ENCODE measurements around the gene SAC3D1.

SAC3D1 gene

DNA sequence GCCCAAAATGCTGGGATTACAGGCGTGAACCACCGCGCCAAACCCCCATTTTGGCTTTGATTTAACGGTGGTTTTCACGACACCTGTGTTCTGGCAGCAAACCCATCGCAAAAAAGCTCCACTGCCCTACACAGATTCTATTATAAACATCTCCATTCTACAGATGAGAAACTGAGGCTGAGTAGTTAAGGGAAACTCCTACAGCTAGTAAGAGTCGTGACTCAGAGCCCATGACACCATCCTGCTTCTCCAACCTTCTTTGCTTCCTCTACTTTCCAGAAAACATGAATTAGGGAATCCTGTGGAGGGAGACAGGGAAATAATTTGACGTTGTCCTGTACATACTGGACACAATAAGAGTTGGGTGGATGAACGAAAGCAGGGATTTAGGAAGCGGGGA, 14.2 kb upstream of the SAC3D1 start:
- DNase-seq, result no peak

DNA sequence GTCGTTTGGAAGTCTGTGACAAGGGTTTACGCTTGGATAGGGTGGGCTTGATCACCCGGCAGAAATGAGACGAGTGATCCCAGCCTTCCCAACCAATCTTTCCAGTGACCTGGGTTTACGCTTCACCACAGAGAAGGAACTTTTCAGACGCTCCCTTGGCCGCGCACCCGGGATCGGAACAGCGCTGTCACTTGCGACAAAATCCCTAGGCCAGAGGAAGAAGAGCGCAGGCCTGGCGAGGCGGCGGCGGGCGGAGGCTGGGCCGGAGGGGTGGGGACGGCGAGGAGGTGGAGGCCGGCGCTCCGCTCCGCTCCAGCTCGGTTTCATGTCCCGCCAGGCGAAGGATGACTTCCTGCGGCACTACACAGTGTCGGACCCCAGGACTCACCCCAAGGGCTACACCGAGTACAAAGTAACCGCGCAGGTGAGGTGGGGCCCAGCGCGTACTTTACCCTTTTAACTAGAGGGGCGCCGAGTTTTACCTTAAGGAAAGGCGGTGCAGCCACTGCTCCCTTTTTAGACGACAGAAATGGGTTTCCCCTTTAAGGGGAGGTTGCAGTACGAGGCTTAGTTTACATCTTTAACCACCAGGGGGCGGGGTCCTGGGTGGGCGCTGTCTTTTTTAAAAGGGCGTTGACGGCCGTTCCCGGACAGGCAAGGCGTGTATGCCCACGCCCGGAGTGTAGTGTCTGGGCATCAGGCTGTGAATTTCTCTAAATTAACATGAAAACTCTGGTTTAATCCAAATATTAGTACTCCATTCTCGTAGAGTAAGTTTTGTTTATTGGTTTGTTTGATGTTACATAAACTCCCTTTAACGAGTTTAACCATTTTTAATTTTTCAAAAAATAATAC, 13.6 kb upstream of the SAC3D1 start, which contains the start of gene SNX15:
Gene SNX15, plus strand, starts transcription at position 227 of the 855 bp plus-strand sequence. Its CDS starts 99 bp downstream, at position 326.
- DNase-seq, result peak; percentile 89

DNA sequence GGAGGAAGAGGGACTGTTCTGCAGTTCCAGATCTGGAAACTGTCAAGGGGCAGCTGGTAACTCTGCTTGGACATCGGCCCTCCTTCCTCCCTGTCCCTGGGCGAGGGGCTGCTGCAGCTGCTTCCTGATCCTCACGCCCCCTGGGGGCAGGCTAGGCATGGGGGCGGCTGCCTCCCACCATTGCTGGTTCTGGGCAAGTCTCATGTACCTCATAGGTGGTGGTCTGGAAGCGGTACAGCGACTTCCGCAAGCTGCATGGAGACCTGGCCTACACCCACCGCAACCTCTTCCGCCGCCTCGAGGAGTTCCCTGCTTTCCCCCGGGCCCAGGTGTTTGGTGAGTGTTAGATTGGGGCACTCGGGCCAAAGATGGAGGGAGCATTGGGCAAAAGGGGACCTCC, 8.8 kb upstream of the SAC3D1 start:
- no peak for DNase-seq

DNA sequence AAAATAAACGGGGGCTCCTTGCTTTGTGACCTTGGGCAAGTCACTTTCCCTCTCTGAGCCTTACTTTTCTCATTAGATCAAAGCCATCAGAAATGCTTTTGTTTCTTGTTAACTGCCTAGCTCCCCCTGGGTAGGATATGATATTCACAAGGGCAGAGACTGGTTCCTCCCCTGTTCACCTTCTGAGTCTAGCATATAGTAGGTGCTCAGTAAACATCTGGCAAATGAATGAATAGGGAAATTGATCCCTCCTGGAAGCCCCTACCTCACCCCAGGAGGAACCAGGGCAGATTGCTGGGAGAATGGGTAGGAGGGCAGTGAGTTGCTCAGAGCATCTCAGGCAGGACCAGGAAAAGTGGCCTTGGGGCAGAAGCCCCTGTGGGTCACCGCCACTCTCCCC, 6.6 kb upstream of the SAC3D1 start:
- no peak for DNase-seq

DNA sequence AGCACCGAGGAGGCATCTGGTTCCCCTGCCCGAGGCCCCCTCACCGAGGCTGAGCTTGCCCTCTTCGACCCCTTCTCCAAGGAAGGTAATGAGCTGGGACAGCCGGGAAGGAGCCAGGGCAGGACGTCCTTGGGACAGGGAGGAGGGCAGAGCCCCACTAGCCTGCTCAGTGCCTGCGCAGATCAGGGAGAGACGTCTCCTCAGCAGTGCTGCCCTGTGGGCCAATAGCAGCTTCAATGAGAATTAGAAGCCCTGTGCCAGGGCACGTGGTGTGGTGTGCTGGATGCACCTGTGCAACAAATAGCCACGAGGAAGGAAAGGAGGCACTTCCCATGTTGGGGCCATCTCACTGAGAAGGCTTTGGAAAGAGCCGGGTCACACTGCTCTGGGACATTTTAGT, 5.4 kb upstream of the SAC3D1 start:
- DNase-seq, result no peak

DNA sequence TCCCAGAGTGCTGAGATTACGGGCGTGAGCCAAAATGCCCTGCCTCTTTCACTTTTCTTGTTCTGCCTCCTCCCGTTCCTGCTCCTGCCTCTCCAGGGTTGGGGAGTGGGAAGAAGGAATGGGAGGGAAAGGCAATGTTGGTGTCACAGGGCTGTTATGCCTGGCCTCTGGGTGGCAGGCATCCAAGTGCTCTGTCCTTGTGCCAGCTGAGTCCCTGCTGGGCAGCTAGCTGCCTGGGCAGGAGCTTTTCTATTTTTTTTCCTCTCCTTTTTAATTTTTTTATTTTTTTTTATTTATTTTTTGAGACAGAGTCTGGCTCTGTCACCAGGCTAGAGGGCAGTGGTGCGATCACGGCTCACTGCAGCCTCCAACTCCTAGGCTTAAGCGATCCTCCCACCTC, 4.1 kb upstream of the SAC3D1 start:
- no peak for DNase-seq

DNA sequence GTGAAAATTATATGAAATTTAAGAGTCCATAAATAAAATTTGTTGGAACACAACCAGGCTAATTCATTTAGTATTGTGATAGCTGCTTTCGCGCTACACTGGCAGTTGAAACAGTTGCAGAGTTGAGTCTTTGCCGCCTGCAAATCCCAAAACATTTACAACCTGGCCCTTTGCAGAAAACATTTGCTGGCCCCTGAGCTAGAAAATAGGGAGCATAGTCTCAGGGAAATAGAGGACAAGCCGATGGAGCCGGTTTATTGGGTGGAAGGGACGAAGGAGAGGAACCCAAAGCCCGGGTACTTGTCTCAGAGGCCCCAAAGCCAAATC, 527 bp upstream of the SAC3D1 start:
- no peak for DNase-seq

DNA sequence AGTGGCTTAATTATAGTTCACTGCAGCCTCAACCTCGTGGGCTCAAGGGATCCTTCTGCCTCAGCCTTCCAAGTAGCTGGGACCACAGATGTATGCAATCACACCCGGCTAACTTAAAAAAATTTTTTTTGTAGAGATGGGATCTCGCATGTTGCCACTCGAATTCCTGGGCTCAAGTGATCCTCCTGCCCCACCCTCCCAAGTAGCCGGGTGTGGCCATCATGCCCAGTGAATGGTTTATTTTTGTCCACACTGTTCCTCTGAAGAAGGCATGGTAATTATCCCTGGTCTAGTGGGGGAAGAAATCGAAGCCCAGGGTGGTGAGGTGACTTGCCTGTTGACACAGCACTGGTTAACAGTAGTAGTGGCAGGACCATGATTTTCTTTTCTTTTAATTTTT, 1.9 kb downstream of the SAC3D1 start:
- no peak for DNase-seq

DNA sequence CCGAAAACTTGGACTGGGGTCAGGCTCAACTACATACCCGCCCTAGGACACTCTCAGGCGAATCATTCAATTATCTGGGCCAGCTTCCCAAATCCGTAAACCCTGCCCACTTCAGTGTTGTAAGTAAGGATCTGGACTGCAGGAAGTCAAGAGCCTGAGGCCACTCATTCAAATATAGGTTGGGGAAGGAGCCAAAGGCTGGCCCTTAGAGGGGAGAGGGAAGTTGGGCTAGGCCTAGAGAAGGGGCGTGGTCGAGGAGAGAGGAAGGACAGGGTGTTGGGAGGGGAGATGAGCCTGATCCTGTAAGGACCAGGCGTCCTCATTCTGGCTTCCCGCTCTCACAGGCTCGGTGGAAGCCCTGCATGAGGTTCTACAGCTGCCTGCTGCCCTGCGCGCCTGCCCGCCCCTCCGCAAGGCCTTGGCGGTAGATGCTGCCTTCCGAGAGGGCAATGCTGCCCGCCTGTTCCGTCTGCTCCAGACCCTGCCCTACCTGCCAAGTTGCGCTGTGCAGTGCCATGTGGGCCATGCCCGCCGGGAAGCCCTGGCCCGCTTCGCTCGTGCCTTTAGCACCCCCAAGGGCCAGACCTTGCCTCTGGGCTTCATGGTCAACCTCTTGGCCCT, 3.0 kb downstream of the SAC3D1 start:
- no peak for DNase-seq

DNA sequence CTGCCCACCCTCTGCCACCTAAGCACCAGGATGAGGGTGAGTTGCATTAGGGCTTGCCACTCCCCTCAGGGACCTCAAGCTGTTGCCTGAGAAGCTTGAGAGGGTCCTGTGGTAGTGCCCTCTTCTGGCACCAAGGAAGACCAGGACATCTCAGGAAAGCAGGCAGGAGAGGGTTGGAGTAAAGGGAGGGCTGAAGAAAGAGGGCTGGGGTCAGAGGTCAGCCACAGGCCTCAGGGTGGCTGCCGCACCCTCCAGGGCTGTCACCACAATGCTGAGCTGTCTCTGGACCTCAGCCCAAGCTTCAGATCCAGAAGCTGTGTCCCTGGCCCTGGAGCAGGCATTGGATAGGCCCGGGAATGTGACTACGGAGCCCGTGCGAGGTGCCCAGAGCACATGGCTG, 4.1 kb downstream of the SAC3D1 start:
- DNase-seq, result no peak

DNA sequence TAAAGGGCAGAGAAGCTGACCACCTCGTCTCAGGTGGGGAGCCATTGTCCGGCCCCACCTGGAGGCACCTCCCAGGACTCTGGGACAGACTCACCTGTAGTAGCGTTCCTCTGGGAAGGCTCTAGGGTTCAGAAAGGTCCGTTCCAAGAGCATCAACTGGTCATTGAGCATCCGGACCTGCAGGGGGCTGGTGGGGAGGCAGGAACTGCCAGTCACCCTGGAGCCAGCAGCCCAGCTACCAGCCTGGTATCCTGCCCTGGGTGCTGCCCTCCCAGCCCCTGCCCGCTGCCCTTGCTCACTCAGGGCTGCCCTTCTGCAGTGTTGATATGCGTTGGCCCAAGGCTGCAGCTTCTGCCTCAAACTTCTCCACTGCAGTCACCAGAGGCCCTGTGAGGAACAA, 4.7 kb downstream of the SAC3D1 start:
- DNase-seq, result no peak

DNA sequence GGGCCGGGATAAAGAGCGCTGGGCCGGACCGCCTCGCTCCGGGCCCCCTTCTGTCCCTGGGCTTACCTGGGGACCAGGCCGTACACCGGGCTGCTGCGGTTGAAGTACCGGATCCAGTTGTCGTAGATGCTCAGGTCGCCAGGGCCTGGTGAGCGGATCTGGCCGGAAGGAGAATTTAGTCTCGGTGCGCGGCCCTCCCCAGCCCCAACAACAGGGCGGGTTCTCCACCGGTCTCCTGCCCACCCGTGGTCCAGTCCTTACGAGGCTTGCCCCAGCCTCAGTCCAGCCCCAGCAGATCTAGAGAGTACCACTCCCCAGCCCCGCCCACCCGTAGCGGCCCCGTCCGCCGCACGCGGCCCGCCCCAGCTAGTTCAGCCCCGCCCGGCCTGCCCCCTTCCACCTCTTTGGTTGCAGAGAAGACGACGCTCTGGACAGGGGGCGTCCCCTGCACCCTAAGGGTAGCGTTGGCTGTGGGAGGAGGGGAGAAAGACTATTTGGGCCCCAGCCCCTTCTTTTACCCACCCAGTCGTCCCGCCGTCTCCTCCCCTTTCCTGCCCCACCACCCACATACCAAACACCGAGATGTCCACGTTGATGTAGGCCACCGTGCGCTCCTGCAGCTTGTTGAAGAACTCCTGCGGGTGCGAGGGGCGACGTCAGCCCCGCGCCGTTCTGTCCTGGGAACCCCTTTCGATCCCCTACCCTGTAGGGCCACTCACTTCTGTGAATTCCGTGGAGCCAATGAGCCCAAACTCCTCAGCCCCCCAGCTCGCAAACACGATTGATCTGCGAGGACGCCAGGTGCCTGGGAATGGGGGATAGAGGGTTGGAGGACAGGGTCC, 6.8 kb downstream of the SAC3D1 start:
- DNase-seq, result no peak

DNA sequence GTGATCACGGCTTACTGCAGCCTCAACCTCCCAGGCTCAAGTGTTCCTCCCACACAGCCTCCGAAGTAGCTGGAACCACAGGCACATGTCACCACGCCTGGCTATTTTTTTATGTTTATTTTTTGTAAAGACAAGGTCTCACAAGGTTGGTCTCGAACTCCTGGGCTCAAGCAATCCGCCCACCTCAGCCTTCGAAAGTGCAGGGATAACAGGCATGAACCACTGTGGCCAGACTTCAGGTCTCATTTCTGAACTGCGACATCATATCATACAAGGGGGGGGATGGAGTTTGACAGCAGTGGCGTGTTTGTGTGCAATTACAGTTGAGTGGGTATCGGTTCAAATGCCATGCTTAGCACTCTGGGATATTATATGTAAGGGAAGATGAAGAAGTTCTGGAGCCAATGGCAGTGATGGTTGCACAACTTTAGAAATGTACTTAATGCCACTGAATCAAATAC, 10.4 kb downstream of the SAC3D1 start:
- DNase-seq, result no peak

DNA sequence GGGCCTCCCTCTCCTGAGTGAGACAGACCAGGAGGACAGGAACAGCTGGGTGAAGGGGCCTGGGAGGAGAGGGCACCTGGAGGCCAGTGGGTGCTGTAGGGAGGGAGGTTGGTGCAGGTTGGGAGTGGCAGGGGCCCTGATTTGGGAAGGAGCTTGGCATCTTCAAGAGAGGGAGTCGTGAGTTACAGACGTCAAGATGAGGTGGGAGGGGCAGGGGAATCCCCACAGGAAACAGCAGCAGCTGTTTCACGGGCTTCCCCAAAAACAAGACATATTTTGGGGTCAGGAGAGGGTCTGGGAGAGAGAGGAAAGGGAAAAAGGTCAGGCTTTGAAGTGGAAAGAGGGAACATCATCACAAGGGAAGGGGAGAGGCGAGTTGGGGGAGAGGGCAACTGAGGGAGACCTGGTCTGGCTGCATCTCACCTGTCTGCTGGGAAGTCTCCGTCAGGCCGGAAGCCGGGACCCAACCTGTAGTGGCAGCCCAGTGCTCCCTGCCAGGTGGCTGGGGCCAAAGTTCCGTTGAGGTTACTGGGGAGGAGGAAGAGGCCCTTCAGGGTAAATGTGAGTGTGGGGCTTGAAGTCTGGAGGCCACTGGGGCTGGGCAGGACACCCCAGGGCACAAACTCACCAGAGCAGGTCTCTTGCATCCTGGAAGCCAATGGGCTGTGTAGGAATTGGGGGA, 13.0 kb downstream of the SAC3D1 start:
- DNase-seq, result no peak

DNA sequence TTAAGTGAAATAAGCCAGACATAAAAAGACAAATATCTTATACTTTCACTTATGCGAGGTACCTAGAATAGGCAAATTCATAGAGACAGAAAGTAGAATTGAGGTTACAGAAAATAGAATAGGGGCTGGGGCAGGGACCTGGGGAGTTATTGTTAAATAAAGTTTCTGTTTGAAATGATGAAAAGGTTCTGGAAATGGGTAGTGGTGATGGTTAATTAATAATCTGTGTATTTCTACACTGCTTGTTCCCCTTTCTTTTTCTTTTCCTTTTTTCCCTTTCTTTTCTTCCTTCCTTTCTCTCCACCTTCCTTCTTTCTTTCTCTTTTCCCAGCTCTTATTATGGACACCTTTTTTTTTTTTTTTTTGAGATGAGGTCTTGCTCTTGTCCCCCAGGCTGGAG, 14.5 kb downstream of the SAC3D1 start:
- DNase-seq, result no peak

DNA sequence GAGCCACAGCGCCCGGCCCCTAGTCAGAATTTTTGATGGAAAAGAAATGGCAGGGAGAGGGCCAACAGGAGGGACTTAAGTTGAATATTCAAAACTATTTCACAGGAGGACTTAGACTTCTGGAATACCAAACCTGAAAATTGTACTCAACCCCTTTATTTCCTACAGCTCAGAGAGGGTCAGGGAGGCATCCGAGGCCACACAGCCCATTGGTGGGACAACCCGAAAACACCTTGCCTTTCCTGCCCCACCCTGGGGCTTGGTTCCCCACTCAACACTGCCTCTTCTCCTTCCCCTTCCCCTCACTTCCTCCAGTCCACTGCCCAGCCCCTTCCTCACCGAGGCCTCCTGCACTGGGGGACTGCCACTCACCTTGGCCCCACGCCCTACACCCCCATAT, 16.0 kb downstream of the SAC3D1 start:
- no peak for DNase-seq

DNA sequence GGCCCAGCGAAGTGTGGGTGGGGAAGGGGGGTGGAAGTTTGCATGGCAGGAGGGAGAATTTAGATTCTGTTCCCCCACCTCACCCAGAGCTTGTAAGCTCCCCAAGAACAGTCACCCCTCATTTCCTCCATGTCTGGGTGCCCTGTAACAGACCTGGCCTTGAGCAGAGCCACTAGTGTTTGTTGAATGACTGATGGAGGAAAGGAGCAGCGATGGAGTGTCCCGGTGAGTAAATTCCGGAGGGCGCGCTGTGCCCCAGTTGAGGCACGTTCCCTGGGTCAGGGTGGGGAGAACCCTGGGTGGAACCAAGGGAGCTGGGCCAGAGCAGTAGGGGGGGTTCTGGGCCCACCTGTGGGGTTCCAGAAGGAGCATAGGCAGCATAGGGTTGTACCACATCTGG, 16.5 kb downstream of the SAC3D1 start:
- DNase-seq, result no peak

DNA sequence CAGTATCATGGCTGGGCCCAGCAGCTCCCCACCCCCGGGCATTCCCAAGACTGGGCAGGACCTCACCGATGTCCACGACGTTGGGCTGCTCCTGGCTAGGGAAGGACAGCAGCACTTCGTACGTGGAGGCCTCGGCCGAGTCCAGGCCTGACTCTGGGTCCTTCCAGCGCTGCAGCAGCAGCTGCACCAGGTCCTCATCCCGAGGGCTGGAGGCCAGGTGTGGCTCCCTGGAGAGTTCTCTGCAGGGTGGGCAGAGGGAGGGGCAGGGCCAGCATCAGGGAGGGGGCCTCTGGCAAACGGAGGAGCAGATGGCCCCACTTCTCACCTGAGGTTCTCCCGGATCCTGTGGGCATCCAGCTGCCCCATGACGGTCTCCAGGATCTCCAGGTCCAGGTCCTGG, 17.0 kb downstream of the SAC3D1 start:
- no peak for DNase-seq

DNA sequence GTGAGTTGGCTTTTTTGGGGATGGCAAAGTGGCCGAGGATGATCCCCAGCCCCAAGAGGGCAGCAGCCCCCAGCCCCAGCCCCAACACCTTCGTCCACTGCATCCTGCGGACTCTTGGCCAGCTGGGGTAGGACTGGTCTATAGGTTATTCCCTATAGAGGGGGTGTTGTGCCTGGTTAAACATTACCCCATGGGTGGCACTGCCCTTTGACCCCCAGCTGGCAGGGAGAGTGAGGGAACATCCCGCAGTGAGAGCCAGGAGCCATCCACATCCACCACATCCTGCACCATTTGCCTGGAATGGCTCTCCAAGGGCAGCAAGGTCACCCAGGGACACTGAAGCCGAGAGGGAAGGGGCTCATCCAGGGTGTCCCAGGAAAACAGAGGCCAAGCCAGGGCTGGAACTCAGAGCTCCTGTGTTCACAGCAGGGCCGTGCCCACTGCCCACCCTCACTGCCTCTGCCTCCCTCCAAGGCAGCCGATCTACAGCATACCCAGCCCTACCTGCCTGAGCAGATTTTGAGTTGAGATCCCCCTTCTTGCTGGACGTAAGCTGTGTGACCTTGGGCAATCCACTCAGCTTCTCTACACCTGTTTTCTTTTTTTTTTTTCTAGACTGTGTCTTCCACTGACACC, 17.5 kb downstream of the SAC3D1 start, which contains the start of gene NAALADL1:
Gene NAALADL1, minus strand, starts transcription at position 135 of the 636 bp plus-strand sequence. Its CDS starts 32 bp downstream, at position 103.
- DNase-seq, result no peak

DNA sequence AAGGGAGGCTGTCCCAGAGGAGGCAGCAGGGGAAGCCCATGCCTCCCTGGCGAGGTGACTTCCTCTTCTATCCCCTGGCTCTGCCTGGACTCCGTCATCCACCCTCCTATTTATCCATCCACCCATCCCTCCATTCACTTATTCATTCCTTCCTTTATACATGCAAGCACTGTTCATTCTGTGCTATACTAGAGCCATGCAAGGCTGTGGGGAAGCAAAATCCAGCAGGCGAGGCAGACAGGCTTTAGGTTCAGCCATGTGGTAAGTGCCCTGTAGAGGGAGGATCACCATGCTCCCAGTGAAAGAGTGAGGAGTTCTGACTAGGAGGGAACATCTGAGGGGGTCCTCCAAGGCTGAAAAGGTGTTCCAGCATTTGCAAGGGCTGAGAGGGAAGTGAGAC, 18.5 kb downstream of the SAC3D1 start:
- DNase-seq, result no peak

DNA sequence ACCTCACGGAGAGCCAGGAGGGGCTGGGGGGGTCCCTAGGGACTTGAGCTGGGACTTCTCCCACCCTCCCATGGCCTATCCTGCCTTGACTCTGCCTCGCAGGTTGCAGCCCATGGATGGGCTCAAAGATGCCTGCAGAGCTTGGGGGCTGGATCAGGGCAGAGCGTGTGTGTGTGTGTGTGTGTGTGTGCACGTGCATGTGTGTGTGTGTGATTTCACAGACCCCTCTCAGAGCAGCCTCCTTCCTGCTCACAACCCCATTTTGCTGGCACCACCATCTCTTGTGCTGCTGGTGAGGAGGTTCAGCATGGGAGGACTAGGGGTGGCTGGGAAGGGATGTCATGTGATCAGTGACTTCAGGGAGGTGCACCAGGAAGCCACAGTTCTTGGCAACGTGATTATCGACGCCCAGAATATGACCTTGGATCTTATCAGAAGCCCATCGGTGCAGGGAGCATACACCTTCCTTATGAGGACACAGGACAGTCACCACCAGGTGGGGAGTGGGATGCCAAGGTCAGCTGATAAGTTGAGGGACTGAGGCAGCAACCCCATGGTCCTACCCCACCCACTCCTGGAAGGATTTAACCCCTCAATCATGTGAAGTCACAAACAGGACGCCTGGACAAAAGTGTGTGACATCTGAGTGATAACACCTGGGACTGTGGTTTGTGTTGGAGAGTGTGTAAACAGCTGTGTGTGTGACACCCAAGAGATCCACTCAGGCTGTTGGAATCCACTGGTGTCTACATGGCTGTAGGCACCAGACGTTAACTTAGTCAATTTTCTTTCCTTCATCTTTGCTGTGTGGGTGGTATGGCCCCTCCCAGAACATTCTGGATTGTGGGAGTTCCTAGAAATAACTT, 19.2 kb downstream of the SAC3D1 start:
- no peak for DNase-seq

All from effector CD4-positive, alpha-beta T cell (primary cell).